ENCODE results near the gene AIFM2.

- TF ChIP-seq CTCF (IDR thresholded peaks at IDR 0.05) (no peak), POLR2AphosphoS5 (IDR thresholded peaks at IDR 0.05) (no peak)
Measured at GRCh38 chr10:70074165-70074564, 58.5 kb downstream of the AIFM2 start.
